CD4-positive, alpha-beta memory T cell (primary cell): ENCODE results near the gene CNTF. TPM values are rescaled to one million over a fixed set of nuclear protein-coding genes. Genes with fewer than 3 reads are reported as not detected.
A peak's percentile ranks its signal among the peaks of the same experiment; 100 is the strongest.
"Not testable (repeated sequence)": the region's sequence is repeated elsewhere in the genome, so short reads cannot be mapped to it uniquely, and the experiment has no call there.

ENCODE experiments used
- CTCF ChIA-PET: fragments of 350-600 bp; sonication (Branson Sonifier 250); formaldehyde crosslinking; loops from one replicate; lab custom pipeline; 2021; ENCODE audit warnings: inconsistent platforms; ENCODE audit not compliant: partially characterized antibody; lab: Charles Lee
- POLR2A ChIA-PET: fragments of 350-600 bp; sonication (Branson Sonifier 250); formaldehyde crosslinking; loops from one replicate; lab custom pipeline; 2021; ENCODE audit not compliant: partially characterized antibody; lab: Charles Lee
- DNase-seq, 5 donors: peaks; one replicate each; pipeline versions ENCODE4 v3.0.0 to v3.0.0-alpha.2; 2020 to 2022; ENCODE audit warnings: mixed read lengths in 1 of 5
- H3K27ac ChIP-seq: one replicate; pipeline ENCODE4 v1.7.0; 2013; ENCODE audit warnings: low read depth, low read length
- H3K27me3 ChIP-seq: 2 replicates; pipeline ENCODE4 v1.7.0; 2013; ENCODE audit warnings: mild to moderate bottlenecking, low read length, moderate library complexity; ENCODE audit not compliant: insufficient read depth
- H3K36me3 ChIP-seq: 2 replicates; pipeline ENCODE4 v1.7.0; 2013; ENCODE audit warnings: mild to moderate bottlenecking, low read length, moderate library complexity; ENCODE audit not compliant: insufficient read depth
- H3K4me1 ChIP-seq: 2 replicates; pipeline ENCODE4 v1.7.0; 2013; ENCODE audit warnings: mild to moderate bottlenecking, low read length, moderate library complexity; ENCODE audit not compliant: insufficient read depth
- H3K4me3 ChIP-seq, 2 donors: one replicate each; pipeline ENCODE4 v1.7.0; 2013; ENCODE audit warnings: low read length in 2 of 2, mild to moderate bottlenecking in 1 of 2
- H3K9me3 ChIP-seq, 2 donors: one replicate each; pipeline ENCODE4 v1.7.0; 2013; ENCODE audit warnings: low read length in 2 of 2, control low read depth in 1 of 2; ENCODE audit not compliant: control insufficient read depth in 1 of 2
- H3K27ac Mint-ChIP-seq, 7 donors: one replicate each; pipeline ENCODE4 v1.8.0; 2020 to 2021; ENCODE audit warnings: mixed read lengths in 7 of 7, mild to moderate bottlenecking in 6 of 7, inconsistent platforms in 3 of 7, moderate library complexity in 3 of 7
- H3K27me3 Mint-ChIP-seq, 2 donors: one replicate each; pipeline ENCODE4 v1.8.0; 2020 to 2021; ENCODE audit warnings: mixed read lengths in 2 of 2
- H3K36me3 Mint-ChIP-seq, 2 donors: one replicate each; pipeline ENCODE4 v1.8.0; 2020 to 2021; ENCODE audit warnings: mixed read lengths in 2 of 2, inconsistent platforms in 1 of 2, mild to moderate bottlenecking in 1 of 2
- H3K4me1 Mint-ChIP-seq, 4 donors: one replicate each; pipeline ENCODE4 v1.8.0; 2020 to 2021; ENCODE audit warnings: mixed read lengths in 4 of 4, mild to moderate bottlenecking in 1 of 4
- H3K4me3 Mint-ChIP-seq, 8 donors: one replicate each; pipeline ENCODE4 v1.8.0; 2020 to 2021; ENCODE audit warnings: mixed read lengths in 8 of 8, mild to moderate bottlenecking in 7 of 8, moderate library complexity in 6 of 8, inconsistent platforms in 3 of 8
- H3K9me3 Mint-ChIP-seq, 8 donors: one replicate each; pipeline ENCODE4 v1.8.0; 2020 to 2021; ENCODE audit warnings: mixed read lengths in 8 of 8, mild to moderate bottlenecking in 5 of 8, inconsistent platforms in 3 of 8, moderate library complexity in 1 of 8
- intact Hi-C: fragments of 100-400 bp; cut with micrococcal nuclease; formaldehyde crosslinking; loops from one replicate; pipeline ENCODE4 v1.15.1; 2023
- polyA plus RNA-seq, 2 donors: library from polyadenylated mRNA; unstranded; fragments of 300-500 nt; fragmentation: Illumina TruSeq; gene quantifications; one replicate each; pipeline ENCODE4 v1.2.3, GENCODE V29; 2021
- total RNA-seq, 2 experiments: library from RNA; stranded (reverse); gene quantifications; one replicate each; pipeline ENCODE4 v1.2.3, GENCODE V29; 2021

CNTF gene
- total RNA-seq = 1 to 10 TPM; 2.6 to 2.9 TPM
- polyA plus RNA-seq = under 1 TPM in 1 of 2 donors, not detected in 1; 0.10 TPM

GRCh38 chr11:58622344-58622743 is at the start of gene CNTF:
CNTF (plus strand) TSS chr11:58622665; CDS start chr11:58622753, 88 bp downstream.
- peak within 1 kb of the TSS in 4 of 7 donors; percentile 27 to 81 (median 35) for H3K27ac Mint-ChIP-seq
- H3K9me3 ChIP-seq = no peaks in the 10 kb centered on the region
- ChIA-PET POLR2A (no interaction called here), CTCF (interaction anchor here (0.9 to 1.4 kb wide), 5 partner anchors 10 to 55 kb away, joined by 3 to 6 read pairs (median 4); no protein-coding TSS in a partner anchor)
- no peaks in the 10 kb centered on the region for H3K9me3 Mint-ChIP-seq
- H3K4me1 Mint-ChIP-seq = peaks cover 0 to 3% (median 0%) of the 10 kb centered on the region in 4 donors
- no peaks in the 10 kb centered on the region for H3K4me1 ChIP-seq
- intact Hi-C loops = no loop called here
- H3K27ac ChIP-seq = no peak within 1 kb of the TSS
- H3K4me3 ChIP-seq = no peak within 1 kb of the TSS
- peaks cover 47 to 68% of the 10 kb centered on the region in 2 donors for H3K36me3 Mint-ChIP-seq
- H3K27me3 Mint-ChIP-seq = no peaks in the 10 kb centered on the region
- H3K27me3 ChIP-seq = no peaks in the 10 kb centered on the region
- H3K4me3 Mint-ChIP-seq = no peak within 1 kb of the TSS
- H3K36me3 ChIP-seq = peaks cover 37% of the 10 kb centered on the region
- no peak for DNase-seq

- Mint-ChIP-seq H3K27ac (peak overlapping the region; percentile 99 to 100 (median 100)), H3K4me1 (peaks cover 38 to 83% (median 63%) of the 10 kb centered on the region in 4 donors), H3K4me3 (peak overlapping the region; percentile 92 to 99 (median 95)), H3K36me3 (peaks cover 33 to 52% of the 10 kb centered on the region in 2 donors)
- Histone ChIP-seq H3K27ac (peak overlapping the region; percentile 99), H3K4me1 (peaks cover 73% of the 10 kb centered on the region), H3K36me3 (peaks cover 12% of the 10 kb centered on the region), H3K4me3 (peak overlapping the region in 1 of 2 donors; percentile 96)
- H3K9me3 ChIP-seq, DNase-seq, H3K27me3 ChIP-seq, CTCF ChIA-PET, H3K9me3 Mint-ChIP-seq, H3K27me3 Mint-ChIP-seq: not testable (repeated sequence)
- intact Hi-C loops = loop anchor here (5.0 to 10.0 kb wide), 2 partner anchors 532 to 1226 kb away; partner anchors contain the start of gene FAM111B
- POLR2A ChIA-PET = interaction anchor here (0.6 to 1.8 kb wide), 11 partner anchors 8 to 570 kb away, joined by 3 to 11 read pairs (median 3); partner anchors contain the start of gene FAM111A
Measured at GRCh38 chr11:58572906-58573305, 49.6 kb upstream of the CNTF start.

GRCh38 chr11:58573451-58574104 is 48.9 kb upstream of the CNTF start:
- H3K4me3 ChIP-seq = peak overlapping the region; percentile 76 to 96
- H3K27me3 Mint-ChIP-seq = peaks cover 0 to 3% of the 10 kb centered on the region in 2 donors
- H3K27ac ChIP-seq = peak overlapping the region; percentile 99
- DNase-seq = peak; percentile 50 to 84 (median 58)
- H3K4me1 Mint-ChIP-seq = peaks cover 33 to 83% (median 57%) of the 10 kb centered on the region in 4 donors
- H3K27me3 ChIP-seq = no peaks in the 10 kb centered on the region
- peak overlapping the region; percentile 92 to 99 (median 95) for H3K4me3 Mint-ChIP-seq
- POLR2A ChIA-PET = interaction anchor here (0.6 to 1.8 kb wide), 13 partner anchors 9 to 1006 kb away, joined by 3 to 11 read pairs (median 3); partner anchors contain the start of genes FAM111A and UBE2L6
- no peaks in the 10 kb centered on the region for H3K9me3 ChIP-seq
- peak overlapping the region; percentile 99 to 100 (median 100) for H3K27ac Mint-ChIP-seq
- intact Hi-C loops = loop anchor here (5.0 to 10.0 kb wide), 2 partner anchors 531 to 1226 kb away; partner anchors contain the start of gene FAM111B
- H3K4me1 ChIP-seq = peaks cover 66% of the 10 kb centered on the region
- CTCF ChIA-PET = no interaction called here
- H3K36me3 ChIP-seq = peaks cover 12% of the 10 kb centered on the region
- H3K36me3 Mint-ChIP-seq = peaks cover 28 to 53% of the 10 kb centered on the region in 2 donors
- peaks cover 0 to 6% (median 0%) of the 10 kb centered on the region in 8 donors for H3K9me3 Mint-ChIP-seq

GRCh38 chr11:58574881-58575280 is 47.6 kb upstream of the CNTF start:
- Histone ChIP-seq H3K36me3 (peaks cover under 1% of the 10 kb centered on the region), H3K4me1 (peaks cover 60% of the 10 kb centered on the region), H3K27me3 (no peaks in the 10 kb centered on the region), H3K4me3 (peak overlapping the region; percentile 8 to 96), H3K9me3 (no peaks in the 10 kb centered on the region), H3K27ac (peak overlapping the region; percentile 99)
- POLR2A ChIA-PET = interaction anchor here (1.3 to 6.4 kb wide), 3 partner anchors 8 to 58 kb away, joined by 3 to 109 read pairs (median 6); no protein-coding TSS in a partner anchor
- no peak for DNase-seq
- intact Hi-C loops = loop anchor here (1.0 to 10.0 kb wide), 5 partner anchors 50 to 1228 kb away; partner anchors contain the start of genes FAM111B and UBE2L6
- Mint-ChIP-seq H3K27ac (peak overlapping the region; percentile 99 to 100 (median 100)), H3K4me1 (peaks cover 30 to 81% (median 51%) of the 10 kb centered on the region in 4 donors), H3K4me3 (peak overlapping the region; percentile 92 to 99 (median 95)), H3K9me3 (peaks cover 0 to 13% (median 0%) of the 10 kb centered on the region in 8 donors), H3K27me3 (peaks cover 0 to 3% of the 10 kb centered on the region in 2 donors), H3K36me3 (peaks cover 16 to 49% of the 10 kb centered on the region in 2 donors)
- CTCF ChIA-PET = interaction anchor here (1.2 to 8.6 kb wide), 4 partner anchors 9 to 101 kb away, joined by 3 to 187 read pairs (median 14); no protein-coding TSS in a partner anchor

GRCh38 chr11:58575377-58576020 is 47.0 kb upstream of the CNTF start, which contains the start of gene LPXN:
LPXN (minus strand) TSS chr11:58575856; CDS start chr11:58575772, 84 bp downstream.
- DNase-seq = peak; percentile 71 to 78 (median 72)
- peaks cover 0 to 14% (median 0%) of the 10 kb centered on the region in 8 donors for H3K9me3 Mint-ChIP-seq
- peak within 1 kb of the TSS; percentile 99 to 100 (median 100) for H3K27ac Mint-ChIP-seq
- ChIA-PET CTCF (interaction anchor here (1.2 to 8.6 kb wide), 5 partner anchors 9 to 101 kb away, joined by 3 to 187 read pairs (median 11); no protein-coding TSS in a partner anchor), POLR2A (interaction anchor here (0.7 to 6.4 kb wide), 12 partner anchors 9 to 908 kb away, joined by 3 to 109 read pairs (median 6); partner anchors contain the start of genes SELENOH and ZDHHC5)
- peaks cover 32 to 81% (median 54%) of the 10 kb centered on the region in 4 donors for H3K4me1 Mint-ChIP-seq
- Histone ChIP-seq H3K36me3 (no peaks in the 10 kb centered on the region), H3K27ac (peak within 1 kb of the TSS; percentile 99), H3K9me3 (no peaks in the 10 kb centered on the region), H3K4me1 (peaks cover 64% of the 10 kb centered on the region), H3K4me3 (peak within 1 kb of the TSS; percentile 57 to 96), H3K27me3 (no peaks in the 10 kb centered on the region)
- peaks cover 0 to 3% of the 10 kb centered on the region in 2 donors for H3K27me3 Mint-ChIP-seq
- intact Hi-C loops = loop anchor here (1.0 to 10.0 kb wide), 5 partner anchors 13 to 1008 kb away; partner anchors contain the start of genes FAM111B and UBE2L6
- peaks cover 10 to 45% of the 10 kb centered on the region in 2 donors for H3K36me3 Mint-ChIP-seq
- peak within 1 kb of the TSS; percentile 93 to 99 (median 96) for H3K4me3 Mint-ChIP-seq

- no peaks in the 10 kb centered on the region for H3K9me3 ChIP-seq
- peak overlapping the region; percentile 57 to 96 for H3K4me3 ChIP-seq
- peaks cover 0 to 14% (median 0%) of the 10 kb centered on the region in 8 donors for H3K9me3 Mint-ChIP-seq
- peak overlapping the region; percentile 99 to 100 (median 100) for H3K27ac Mint-ChIP-seq
- no peaks in the 10 kb centered on the region for H3K36me3 ChIP-seq
- H3K27me3 ChIP-seq = no peaks in the 10 kb centered on the region
- peaks cover 0 to 3% of the 10 kb centered on the region in 2 donors for H3K27me3 Mint-ChIP-seq
- H3K4me3 Mint-ChIP-seq = peak overlapping the region; percentile 93 to 99 (median 96)
- H3K36me3 Mint-ChIP-seq = peaks cover 3 to 42% of the 10 kb centered on the region in 2 donors
- no peak for DNase-seq
- ChIA-PET POLR2A (interaction anchor here (0.6 to 6.4 kb wide), 16 partner anchors 10 to 1010 kb away, joined by 3 to 109 read pairs (median 6); partner anchors contain the start of genes MED19, SELENOH and UBE2L6), CTCF (interaction anchor here (0.7 to 8.6 kb wide), 8 partner anchors 11 to 1009 kb away, joined by 3 to 187 read pairs (median 6); partner anchors contain the start of gene UBE2L6)
- H3K27ac ChIP-seq = peak overlapping the region; percentile 99
- intact Hi-C loops = loop anchor here (1.0 to 10.0 kb wide), 5 partner anchors 14 to 1010 kb away; partner anchors contain the start of genes FAM111B and UBE2L6
- peaks cover 33 to 85% (median 55%) of the 10 kb centered on the region in 4 donors for H3K4me1 Mint-ChIP-seq
- peaks cover 69% of the 10 kb centered on the region for H3K4me1 ChIP-seq
Measured at GRCh38 chr11:58576887-58577471, 45.5 kb upstream of the CNTF start.
